PC-3 (cell line): Measurements from ENCODE around the gene SNORC. TPM values are rescaled to one million over a fixed set of nuclear protein-coding genes. Genes with fewer than 3 reads are reported as not detected.

ENCODE experiments used
- ATAC-seq: fragments of 200-7000 bp; cut with Tn5 transposase; 2 replicates; pipeline ENCODE4 v1.9.1; 2020; ENCODE audit warnings: mild to moderate bottlenecking, moderate library complexity
- BruUV-seq: library from RNA; stranded (reverse); fragments of 400-500 nt; replicated peaks from 2 replicates; lab custom pipeline; 2021; lab: Mats Ljungman, UMichigan
- CTCF ChIA-PET: fragments of 300-600 bp; sonication (Branson Sonifier 250); formaldehyde crosslinking; loops from one replicate; lab custom pipeline; 2022; ENCODE audit warnings: antibody characterized with exemption; lab: Charles Lee
- POLR2A ChIA-PET: fragments of 300-600 bp; sonication (Branson Sonifier 250); formaldehyde crosslinking; loops from one replicate; lab custom pipeline; 2022; ENCODE audit warnings: antibody characterized with exemption; ENCODE audit not compliant: unreplicated experiment; lab: Charles Lee
- DNase-seq: peaks from one replicate; pipeline ENCODE4 v3.0.0-alpha.2; 2015
- H2AFZ ChIP-seq: fragments of 300-600 bp; sonication (generic); 2 replicates; pipeline ENCODE4 v1.6.0; 2016; ENCODE audit warnings: antibody characterized with exemption, low read length
- H3F3A ChIP-seq: fragments of 300-600 bp; sonication (generic); one replicate; pipeline ENCODE4 v1.6.0; 2017; ENCODE audit warnings: antibody characterized with exemption, low read length, control low read depth, mild to moderate bottlenecking; ENCODE audit not compliant: unreplicated experiment
- H3K27ac ChIP-seq: fragments of 300-600 bp; sonication (generic); 2 replicates; pipeline ENCODE4 v1.5.1; 2016; ENCODE audit warnings: mild to moderate bottlenecking, low read length
- H3K27me3 ChIP-seq: fragments of 300-600 bp; sonication (generic); 2 replicates; pipeline ENCODE4 v1.6.1; 2016; ENCODE audit warnings: low read length, mixed read lengths
- H3K36me3 ChIP-seq: fragments of 300-600 bp; sonication (generic); 2 replicates; pipeline ENCODE4 v1.6.1; 2016; ENCODE audit warnings: low read depth, mixed run types, low read length, mixed read lengths
- H3K4me1 ChIP-seq: fragments of 300-600 bp; sonication (generic); 2 replicates; pipeline ENCODE4 v1.5.1; 2016; ENCODE audit warnings: low read length; ENCODE audit not compliant: insufficient read depth
- H3K4me2 ChIP-seq: fragments of 300-600 bp; sonication (generic); 2 replicates; pipeline ENCODE4 v1.6.0; 2016; ENCODE audit warnings: low read length
- H3K4me3 ChIP-seq: fragments of 300-600 bp; sonication (generic); 2 replicates; pipeline ENCODE4 v1.5.1; 2016; ENCODE audit warnings: mild to moderate bottlenecking, low read length, mixed read lengths
- H3K79me2 ChIP-seq: fragments of 300-600 bp; sonication (generic); 2 replicates; pipeline ENCODE4 v1.6.1; 2017; ENCODE audit warnings: low read length, mixed read lengths
- H3K9ac ChIP-seq: fragments of 300-600 bp; sonication (generic); 2 replicates; pipeline ENCODE4 v1.6.0; 2016; ENCODE audit warnings: mild to moderate bottlenecking, low read length
- H3K9me2 ChIP-seq: fragments of 300-600 bp; sonication (generic); replicated peaks from 2 replicates; pipeline ENCODE4 v1.6.1; 2016; ENCODE audit warnings: mixed run types, low read length, mixed read lengths
- H3K9me3 ChIP-seq: fragments of 300-600 bp; sonication (generic); 2 replicates; pipeline ENCODE4 v1.6.1; 2016; ENCODE audit warnings: low read length, mixed read lengths
- H4K20me1 ChIP-seq: fragments of 300-600 bp; sonication (generic); 2 replicates; pipeline ENCODE4 v1.6.1; 2016; ENCODE audit warnings: low read length, mixed read lengths
- CTCF ChIP-seq: fragments of 300-600 bp; sonication (generic); conservative IDR thresholded peaks from 2 replicates; pipeline ENCODE4 v1.5.1; 2017; ENCODE audit warnings: antibody characterized with exemption, low read depth, mild to moderate bottlenecking, low read length
- EZH2 ChIP-seq: fragments of 300-600 bp; sonication (generic); IDR thresholded peaks from one replicate; pipeline ENCODE4 v1.6.1; 2017; ENCODE audit warnings: antibody characterized with exemption, mild to moderate bottlenecking, low read length; ENCODE audit not compliant: unreplicated experiment
- EZH2phosphoT487 ChIP-seq: fragments of 300-600 bp; sonication (generic); IDR thresholded peaks from 2 replicates; pipeline ENCODE4 v1.6.1; 2018; ENCODE audit warnings: mild to moderate bottlenecking, antibody characterized with exemption, low read length, borderline replicate concordance
- intact Hi-C: fragments of 100-400 bp; cut with micrococcal nuclease; formaldehyde crosslinking; loops from 2 replicates; pipeline ENCODE4 v1.9.0; 2023
- total RNA-seq: library from RNA; depleted of rRNA; stranded (reverse); fragments of >200 nt; gene quantifications from 2 replicates; pipeline ENCODE4 v1.2.3, GENCODE V29; 2014

Gene SNORC
- total RNA-seq, 1 experiment from 2014 or later: 11.1 TPM

DNA sequence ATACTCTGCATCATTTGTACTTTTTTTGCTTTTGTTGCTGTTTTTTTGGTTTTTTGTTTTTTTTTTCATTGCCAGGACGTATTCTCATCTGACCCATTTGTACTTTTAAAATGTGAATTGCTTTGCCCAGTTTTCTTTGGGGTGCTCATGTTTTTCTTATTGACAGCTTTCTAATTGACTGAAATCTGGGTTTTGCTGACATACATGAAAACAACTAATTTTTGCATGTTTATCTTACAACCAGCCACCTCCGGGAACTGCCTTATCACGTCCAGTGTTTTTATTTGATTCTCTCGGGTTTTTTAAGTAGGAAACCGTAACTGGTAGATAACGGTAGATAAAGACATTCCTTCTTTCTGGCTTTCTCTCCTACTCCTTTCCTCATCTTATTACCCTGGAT, 38.6 kb downstream of the SNORC start:
- POLR2A ChIA-PET: no interaction called here
- Histone ChIP-seq H3F3A (no peaks in the 10 kb centered on the region), H3K27ac (no peak overlapping the region), H3K27me3 (no peaks in the 10 kb centered on the region), H3K4me3 (no peak overlapping the region), H3K36me3 (peaks cover 20% of the 10 kb centered on the region), H3K4me2 (no peak overlapping the region), H3K4me1 (no peaks in the 10 kb centered on the region), H3K9me3 (no peaks in the 10 kb centered on the region), H3K79me2 (peaks cover 19% of the 10 kb centered on the region), H3K9ac (no peak overlapping the region), H2AFZ (no peak overlapping the region), H3K9me2 (no peaks in the 10 kb centered on the region), H4K20me1 (no peaks in the 10 kb centered on the region)
- no peak for TF ChIP-seq EZH2
- TF ChIP-seq CTCF: no peak
- no peak for TF ChIP-seq EZH2phosphoT487
- DNase-seq (no peak), ATAC-seq (no peak)
- no TSS peak for BruUV-seq
- intact Hi-C loops: no loop called here
- CTCF ChIA-PET: no interaction called here

DNA sequence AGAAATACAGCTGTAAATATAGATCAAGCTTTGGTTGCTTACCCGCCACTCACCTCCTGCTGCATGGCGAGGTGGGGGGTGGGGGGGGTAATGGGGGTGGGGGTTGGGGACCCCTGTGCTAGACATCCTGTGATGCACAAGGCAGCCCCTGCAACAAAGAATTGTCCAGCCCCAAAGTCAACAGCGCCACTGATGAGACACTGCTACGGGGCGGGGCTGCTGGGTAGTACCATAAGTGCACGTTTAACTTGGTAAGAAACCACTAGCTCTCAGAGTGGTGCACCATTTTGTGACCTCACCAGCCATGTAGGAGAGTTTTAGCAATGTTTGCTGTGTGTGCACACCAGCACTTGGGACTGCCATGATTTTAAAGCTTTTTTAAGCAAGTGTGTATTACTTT, 40.3 kb downstream of the SNORC start:
- TF ChIP-seq EZH2 (no peak), EZH2phosphoT487 (no peak), CTCF (no peak)
- Histone ChIP-seq H3K36me3 (peaks cover 26% of the 10 kb centered on the region), H3K4me2 (no peak overlapping the region), H3K4me3 (no peak overlapping the region), H3K9me2 (no peaks in the 10 kb centered on the region), H3K79me2 (peaks cover 14% of the 10 kb centered on the region), H4K20me1 (no peaks in the 10 kb centered on the region), H3K4me1 (no peaks in the 10 kb centered on the region), H3K9ac (no peak overlapping the region), H3F3A (no peaks in the 10 kb centered on the region), H2AFZ (no peak overlapping the region), H3K27me3 (no peaks in the 10 kb centered on the region), H3K9me3 (no peaks in the 10 kb centered on the region), H3K27ac (no peak overlapping the region)
- ChIA-PET POLR2A (no interaction called here), CTCF (no interaction called here)
- intact Hi-C loops: no loop called here
- DNase-seq: no peak
- BruUV-seq: no TSS peak
- no peak for ATAC-seq

GRCh38 chr2:232911712-232912277, 41.7 kb downstream of the SNORC start:
- H4K20me1 ChIP-seq: no peaks in the 10 kb centered on the region

More at GRCh38 chr2:232911712-232912277, 41.7 kb downstream of the SNORC start:
- intact Hi-C loops: no loop called here
- Histone ChIP-seq H3K36me3 (peaks cover 33% of the 10 kb centered on the region), H3K9me3 (no peaks in the 10 kb centered on the region), H3K27me3 (no peaks in the 10 kb centered on the region), H3K9ac (no peak overlapping the region), H3F3A (no peaks in the 10 kb centered on the region), H3K4me1 (no peaks in the 10 kb centered on the region), H3K4me2 (no peak overlapping the region), H3K4me3 (no peak overlapping the region), H3K27ac (no peak overlapping the region), H2AFZ (no peak overlapping the region), H3K79me2 (peaks cover 16% of the 10 kb centered on the region), H3K9me2 (no peaks in the 10 kb centered on the region)
- BruUV-seq: no TSS peak
- CTCF ChIA-PET: no interaction called here
- TF ChIP-seq CTCF (no peak), EZH2 (no peak), EZH2phosphoT487 (no peak)
- ATAC-seq (no peak), DNase-seq (no peak)
- POLR2A ChIA-PET: interaction anchor here (0.6 kb wide), 1 partner anchor 1058 kb away, joined by 5 read pairs; no protein-coding TSS in a partner anchor
